ENCODE data around the gene LRRC49. TPM values are rescaled to one million over a fixed set of nuclear protein-coding genes. Genes with fewer than 3 reads are reported as not detected.
"Not testable (repeated sequence)": the region's sequence is repeated elsewhere in the genome, so short reads cannot be mapped to it uniquely, and the experiment has no call there.

The LRRC49 gene
- total RNA-seq, 6 experiments from 2014 or later, result 0.25 to 0.79 (median 0.57) TPM

- TF ChIP-seq POLR2A (IDR thresholded peaks at IDR 0.05) (no peak), CTCF (IDR thresholded peaks at IDR 0.05) (no peak)
- DNase-seq, result no peak
- ATAC-seq, result no peak
These were observed 39.2 kb downstream of the LRRC49 start for GRCh38 chr15:70931821-70932220.

DNA sequence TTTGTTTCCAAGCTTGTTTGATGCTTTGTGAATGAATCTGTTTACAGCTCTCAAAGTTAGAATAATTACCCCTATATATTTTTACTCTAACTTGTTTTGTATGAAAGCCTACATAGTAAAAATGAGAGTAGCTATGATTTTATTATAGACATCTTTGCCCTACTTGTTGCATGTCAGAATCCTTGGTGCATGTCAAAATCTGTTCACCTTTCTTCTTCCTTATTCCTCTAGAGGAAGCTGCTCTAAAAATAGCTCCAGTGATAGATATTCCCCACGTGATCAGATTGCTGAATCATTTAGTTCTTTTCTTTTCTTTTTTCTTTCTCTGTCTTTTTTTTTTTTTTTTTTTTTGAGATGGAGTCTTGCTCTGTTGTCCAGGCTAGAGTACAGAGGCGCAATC lies 39.8 kb downstream of the LRRC49 start:
- TF ChIP-seq POLR2A (IDR thresholded peaks at IDR 0.05) (no peak), CTCF (IDR thresholded peaks at IDR 0.05) (no peak)
- Histone ChIP-seq H3K4me3 (no peak overlapping the region), H3K27ac (no peak overlapping the region), H3K36me3 (no peaks in the 10 kb centered on the region), H3K4me1 (no peaks in the 10 kb centered on the region), H3K27me3 (no peaks in the 10 kb centered on the region), H3K9me3 (no peaks in the 10 kb centered on the region)
- ATAC-seq, result no peak
- no peak for DNase-seq
- 69% methylated on average over 2 of the region's 2 CpGs for WGBS (ENCODE audit: insufficient coverage, low coverage, low lambda C conversion rate, missing lambda C conversion rate)
- intact Hi-C loops (cut with DNase I), result no loop called here

More at GRCh38 chr15:70931821-70932220, 39.2 kb downstream of the LRRC49 start:
- no peaks in the 10 kb centered on the region for H3K4me1 ChIP-seq
- intact Hi-C loops (cut with DNase I), result no loop called here
- H3K27ac ChIP-seq, result no peak overlapping the region
- H3K9me3 ChIP-seq, result no peaks in the 10 kb centered on the region
- H3K36me3 ChIP-seq, result no peaks in the 10 kb centered on the region
- no peak overlapping the region for H3K4me3 ChIP-seq
- H3K27me3 ChIP-seq, result no peaks in the 10 kb centered on the region

DNA sequence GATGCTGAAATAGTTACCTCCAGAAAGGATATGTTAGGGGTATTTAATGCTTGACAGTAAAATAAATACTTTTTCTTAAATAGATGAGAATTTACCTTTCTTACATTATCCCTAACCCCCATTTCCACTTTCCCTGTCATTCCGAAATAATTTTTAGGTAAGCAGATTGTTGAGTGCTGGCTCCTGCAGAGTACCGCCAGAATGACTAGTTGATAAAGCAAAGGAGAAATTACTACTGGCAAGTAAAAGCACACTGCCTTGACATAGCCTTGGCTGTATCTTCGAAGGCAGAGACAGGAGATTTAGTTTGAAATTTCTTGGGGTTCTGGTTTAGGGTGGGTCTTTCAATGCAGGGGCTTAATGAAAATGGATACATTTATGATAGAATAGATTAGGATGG lies 40.8 kb downstream of the LRRC49 start:
- H3K36me3 ChIP-seq, result no peaks in the 10 kb centered on the region
- ATAC-seq (no peak), DNase-seq (no peak)
- H3K9me3 ChIP-seq, result no peaks in the 10 kb centered on the region
- no peaks in the 10 kb centered on the region for H3K27me3 ChIP-seq
- intact Hi-C loops (cut with DNase I), result no loop called here
- H3K4me3 ChIP-seq, result no peak overlapping the region
- no peak overlapping the region for H3K27ac ChIP-seq
- TF ChIP-seq POLR2A (IDR thresholded peaks at IDR 0.05) (no peak), CTCF (IDR thresholded peaks at IDR 0.05) (no peak)
- 73% methylated on average over 3 of the region's 3 CpGs for WGBS (ENCODE audit: insufficient coverage, low coverage, low lambda C conversion rate, missing lambda C conversion rate)
- no peaks in the 10 kb centered on the region for H3K4me1 ChIP-seq

- ATAC-seq (no peak), DNase-seq (no peak)
- Histone ChIP-seq H3K4me3 (no peak overlapping the region), H3K27me3 (no peaks in the 10 kb centered on the region), H3K4me1 (no peaks in the 10 kb centered on the region), H3K9me3 (no peaks in the 10 kb centered on the region), H3K36me3 (no peaks in the 10 kb centered on the region), H3K27ac (no peak overlapping the region)
- TF ChIP-seq CTCF (IDR thresholded peaks at IDR 0.05), result no peak
- TF ChIP-seq POLR2A (IDR thresholded peaks at IDR 0.05), result no peak
- intact Hi-C loops (cut with DNase I), result no loop called here
- 82% methylated on average over 3 of the region's 3 CpGs for WGBS (ENCODE audit: insufficient coverage, low coverage, low lambda C conversion rate, missing lambda C conversion rate)
These were observed 43.0 kb downstream of the LRRC49 start for GRCh38 chr15:70935631-70936030.

- no peak overlapping the region for H3K4me3 ChIP-seq
- no peaks in the 10 kb centered on the region for H3K9me3 ChIP-seq
- TF ChIP-seq POLR2A (IDR thresholded peaks at IDR 0.05), result no peak
- TF ChIP-seq CTCF (IDR thresholded peaks at IDR 0.05), result no peak
- DNase-seq (no peak), ATAC-seq (no peak)
- no peaks in the 10 kb centered on the region for H3K4me1 ChIP-seq
- intact Hi-C loops (cut with DNase I), result no loop called here
- WGBS (ENCODE audit: insufficient coverage, low coverage, low lambda C conversion rate, missing lambda C conversion rate), result 68% methylated on average over 4 of the region's 4 CpGs
- no peak overlapping the region for H3K27ac ChIP-seq
- H3K27me3 ChIP-seq, result no peaks in the 10 kb centered on the region
- H3K36me3 ChIP-seq, result no peaks in the 10 kb centered on the region
These were observed 43.7 kb downstream of the LRRC49 start for GRCh38 chr15:70936326-70936725.

- intact Hi-C loops (cut with DNase I), result not testable (repeated sequence)
These were observed 50.7 kb downstream of the LRRC49 start for GRCh38 chr15:70943285-70943684.

More at GRCh38 chr15:70943285-70943684, 50.7 kb downstream of the LRRC49 start:
- H3K4me1 ChIP-seq, ATAC-seq, H3K4me3 ChIP-seq, H3K27me3 ChIP-seq, H3K36me3 ChIP-seq, H3K27ac ChIP-seq, DNase-seq, H3K9me3 ChIP-seq: not testable (repeated sequence)
- WGBS (ENCODE audit: insufficient coverage, low coverage, low lambda C conversion rate, missing lambda C conversion rate), result 57% methylated on average over 2 of the region's 2 CpGs
